HL-60 (cell line): ENCODE data around the gene LZIC.

Source experiments
- POLR2AphosphoS5 ChIP-seq: IDR thresholded peaks from 2 replicates; pipeline ENCODE4 v1.6.1; 2012; ENCODE audit warnings: low read depth
- TF ChIP-seq, protein P1 (sequence below): IDR thresholded peaks from one replicate; pipeline ENCODE4 v1.5.1; 2011; ENCODE audit warnings: low read length, control low read depth, inconsistent platforms; ENCODE audit not compliant: insufficient read depth
- TF ChIP-seq, protein P2 (sequence below): IDR thresholded peaks from 2 replicates; pipeline ENCODE4 v1.6.1; 2012; ENCODE audit warnings: low read depth; ENCODE audit not compliant: insufficient replicate concordance

DNA sequence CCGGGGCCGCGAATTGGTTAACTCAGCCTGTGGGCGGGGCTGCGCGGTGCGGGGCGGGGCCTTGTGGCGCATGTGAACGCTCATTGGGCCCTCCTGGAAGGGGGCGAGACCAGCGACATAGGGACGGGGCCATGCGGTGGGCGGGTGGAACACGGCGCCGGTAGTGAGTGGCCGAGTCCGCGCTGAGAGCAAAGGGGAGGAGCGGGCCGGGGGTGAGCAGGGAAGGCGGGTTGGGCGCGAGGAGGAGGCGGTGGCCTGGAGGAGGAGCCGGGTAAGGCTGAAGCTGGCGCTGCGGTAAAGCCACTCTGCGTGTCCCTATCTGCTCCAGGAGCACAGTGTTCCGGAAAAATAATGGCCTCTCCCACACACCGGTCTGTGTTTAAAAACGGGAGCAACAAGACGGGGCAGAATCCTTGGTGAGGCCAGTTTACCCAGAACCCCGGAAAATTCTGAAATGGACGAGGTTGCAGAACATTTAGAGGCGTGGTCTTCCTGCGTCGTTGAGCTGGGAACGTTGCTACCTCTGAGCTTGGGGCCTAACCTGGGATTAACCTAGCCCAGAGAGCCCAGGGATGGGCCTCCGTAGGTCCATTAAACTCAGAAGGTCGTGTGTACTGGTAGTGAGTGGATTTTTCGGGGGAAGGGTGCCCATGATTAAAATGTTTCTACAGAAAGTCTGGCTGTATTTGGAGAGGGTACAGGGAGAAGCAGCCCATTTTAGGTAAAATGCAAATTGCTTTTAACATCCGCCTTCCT is 32.6 kb downstream of the LZIC start:
- TF ChIP-seq, protein P1, sequence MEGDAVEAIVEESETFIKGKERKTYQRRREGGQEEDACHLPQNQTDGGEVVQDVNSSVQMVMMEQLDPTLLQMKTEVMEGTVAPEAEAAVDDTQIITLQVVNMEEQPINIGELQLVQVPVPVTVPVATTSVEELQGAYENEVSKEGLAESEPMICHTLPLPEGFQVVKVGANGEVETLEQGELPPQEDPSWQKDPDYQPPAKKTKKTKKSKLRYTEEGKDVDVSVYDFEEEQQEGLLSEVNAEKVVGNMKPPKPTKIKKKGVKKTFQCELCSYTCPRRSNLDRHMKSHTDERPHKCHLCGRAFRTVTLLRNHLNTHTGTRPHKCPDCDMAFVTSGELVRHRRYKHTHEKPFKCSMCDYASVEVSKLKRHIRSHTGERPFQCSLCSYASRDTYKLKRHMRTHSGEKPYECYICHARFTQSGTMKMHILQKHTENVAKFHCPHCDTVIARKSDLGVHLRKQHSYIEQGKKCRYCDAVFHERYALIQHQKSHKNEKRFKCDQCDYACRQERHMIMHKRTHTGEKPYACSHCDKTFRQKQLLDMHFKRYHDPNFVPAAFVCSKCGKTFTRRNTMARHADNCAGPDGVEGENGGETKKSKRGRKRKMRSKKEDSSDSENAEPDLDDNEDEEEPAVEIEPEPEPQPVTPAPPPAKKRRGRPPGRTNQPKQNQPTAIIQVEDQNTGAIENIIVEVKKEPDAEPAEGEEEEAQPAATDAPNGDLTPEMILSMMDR, result no peak
- TF ChIP-seq POLR2AphosphoS5, result peak; percentile 72; the same call in 1 of the 2 replicates
- TF ChIP-seq, protein P2, sequence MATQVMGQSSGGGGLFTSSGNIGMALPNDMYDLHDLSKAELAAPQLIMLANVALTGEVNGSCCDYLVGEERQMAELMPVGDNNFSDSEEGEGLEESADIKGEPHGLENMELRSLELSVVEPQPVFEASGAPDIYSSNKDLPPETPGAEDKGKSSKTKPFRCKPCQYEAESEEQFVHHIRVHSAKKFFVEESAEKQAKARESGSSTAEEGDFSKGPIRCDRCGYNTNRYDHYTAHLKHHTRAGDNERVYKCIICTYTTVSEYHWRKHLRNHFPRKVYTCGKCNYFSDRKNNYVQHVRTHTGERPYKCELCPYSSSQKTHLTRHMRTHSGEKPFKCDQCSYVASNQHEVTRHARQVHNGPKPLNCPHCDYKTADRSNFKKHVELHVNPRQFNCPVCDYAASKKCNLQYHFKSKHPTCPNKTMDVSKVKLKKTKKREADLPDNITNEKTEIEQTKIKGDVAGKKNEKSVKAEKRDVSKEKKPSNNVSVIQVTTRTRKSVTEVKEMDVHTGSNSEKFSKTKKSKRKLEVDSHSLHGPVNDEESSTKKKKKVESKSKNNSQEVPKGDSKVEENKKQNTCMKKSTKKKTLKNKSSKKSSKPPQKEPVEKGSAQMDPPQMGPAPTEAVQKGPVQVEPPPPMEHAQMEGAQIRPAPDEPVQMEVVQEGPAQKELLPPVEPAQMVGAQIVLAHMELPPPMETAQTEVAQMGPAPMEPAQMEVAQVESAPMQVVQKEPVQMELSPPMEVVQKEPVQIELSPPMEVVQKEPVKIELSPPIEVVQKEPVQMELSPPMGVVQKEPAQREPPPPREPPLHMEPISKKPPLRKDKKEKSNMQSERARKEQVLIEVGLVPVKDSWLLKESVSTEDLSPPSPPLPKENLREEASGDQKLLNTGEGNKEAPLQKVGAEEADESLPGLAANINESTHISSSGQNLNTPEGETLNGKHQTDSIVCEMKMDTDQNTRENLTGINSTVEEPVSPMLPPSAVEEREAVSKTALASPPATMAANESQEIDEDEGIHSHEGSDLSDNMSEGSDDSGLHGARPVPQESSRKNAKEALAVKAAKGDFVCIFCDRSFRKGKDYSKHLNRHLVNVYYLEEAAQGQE, result no peak
